Measurements from ENCODE around the gene PEMT.

The PEMT gene

GRCh38 chr17:17503566-17504130 is 87.9 kb downstream of the PEMT start:
- DNase-seq (ENCODE audit: low read depth): no peak

- DNase-seq (ENCODE audit: low read depth): no peak
These were observed 88.6 kb downstream of the PEMT start for GRCh38 chr17:17502741-17503565.

GRCh38 chr17:17500999-17501605 is 90.4 kb downstream of the PEMT start:
- DNase-seq (ENCODE audit: low read depth): no peak

DNA sequence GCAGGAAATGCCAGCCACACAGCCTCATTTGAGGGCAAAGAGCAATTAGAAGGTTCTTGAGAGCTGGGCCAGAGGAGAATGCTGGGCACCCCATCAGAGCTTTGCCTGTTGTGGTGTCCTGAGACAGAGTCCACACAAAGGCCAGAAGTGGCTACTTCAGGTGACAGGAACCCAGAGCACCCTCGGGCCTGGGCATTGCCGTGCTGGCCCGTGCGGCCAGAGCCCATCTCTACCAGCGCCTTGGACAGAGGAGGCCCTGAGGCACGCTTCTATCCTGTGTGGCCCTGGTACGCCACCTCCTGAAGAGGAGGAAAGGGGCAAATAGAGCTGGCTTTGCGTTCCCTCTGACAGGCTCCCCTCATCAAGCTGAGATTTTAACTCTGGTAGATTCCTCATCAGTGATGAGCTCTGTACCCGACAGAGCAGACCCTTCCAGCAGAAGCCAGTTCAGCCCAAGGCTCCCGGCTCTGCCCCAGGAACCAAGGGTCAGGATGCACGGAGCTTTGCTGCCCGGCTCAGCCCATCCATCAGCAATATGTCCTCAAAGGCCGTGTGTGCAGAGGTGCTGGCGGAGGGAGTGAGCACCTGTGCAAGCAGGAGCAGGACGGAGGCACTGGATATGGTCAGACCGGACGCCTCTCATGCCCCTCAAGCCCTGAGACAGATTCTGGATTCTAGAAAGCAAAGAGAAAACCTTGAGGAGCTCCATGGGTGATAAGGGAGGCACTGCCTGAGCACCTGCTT is 91.9 kb downstream of the PEMT start:
- no peak for DNase-seq (ENCODE audit: low read depth)

GRCh38 chr17:17498606-17499301 is 92.8 kb downstream of the PEMT start:
- no peak for DNase-seq (ENCODE audit: low read depth)

DNA sequence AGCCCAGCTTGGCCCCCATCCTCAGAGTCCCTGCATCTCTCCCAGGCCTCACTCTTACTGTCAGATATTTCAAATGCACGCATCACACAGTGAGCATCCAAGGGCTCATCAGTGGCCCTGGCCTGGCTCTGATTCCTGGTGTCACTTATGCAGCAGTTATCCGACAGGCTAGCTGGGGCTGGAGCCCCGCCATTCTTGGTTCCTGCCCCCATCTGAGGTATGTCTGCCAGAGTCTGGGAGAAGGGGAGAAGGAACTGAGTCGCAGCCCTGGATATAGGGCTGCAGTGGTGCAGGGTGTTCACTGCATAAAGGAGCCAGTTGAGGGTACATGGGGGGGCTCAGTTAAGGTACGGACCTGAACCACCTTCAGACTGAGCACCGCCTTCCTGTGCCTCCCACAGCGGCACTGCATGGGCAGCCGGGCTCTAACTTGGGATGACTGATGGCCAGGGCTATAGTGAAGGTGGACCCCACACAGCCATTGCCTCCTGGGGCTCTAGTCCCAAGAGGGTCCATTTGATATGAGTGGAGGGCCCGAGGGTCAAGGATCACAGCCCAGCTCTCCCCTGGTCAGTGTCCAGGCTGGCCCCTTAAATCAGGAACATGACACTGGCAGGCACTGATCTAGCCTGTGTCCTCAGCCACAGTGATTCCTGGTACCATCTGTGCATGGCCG is 93.5 kb downstream of the PEMT start:
- no peak for DNase-seq (ENCODE audit: low read depth)

DNA sequence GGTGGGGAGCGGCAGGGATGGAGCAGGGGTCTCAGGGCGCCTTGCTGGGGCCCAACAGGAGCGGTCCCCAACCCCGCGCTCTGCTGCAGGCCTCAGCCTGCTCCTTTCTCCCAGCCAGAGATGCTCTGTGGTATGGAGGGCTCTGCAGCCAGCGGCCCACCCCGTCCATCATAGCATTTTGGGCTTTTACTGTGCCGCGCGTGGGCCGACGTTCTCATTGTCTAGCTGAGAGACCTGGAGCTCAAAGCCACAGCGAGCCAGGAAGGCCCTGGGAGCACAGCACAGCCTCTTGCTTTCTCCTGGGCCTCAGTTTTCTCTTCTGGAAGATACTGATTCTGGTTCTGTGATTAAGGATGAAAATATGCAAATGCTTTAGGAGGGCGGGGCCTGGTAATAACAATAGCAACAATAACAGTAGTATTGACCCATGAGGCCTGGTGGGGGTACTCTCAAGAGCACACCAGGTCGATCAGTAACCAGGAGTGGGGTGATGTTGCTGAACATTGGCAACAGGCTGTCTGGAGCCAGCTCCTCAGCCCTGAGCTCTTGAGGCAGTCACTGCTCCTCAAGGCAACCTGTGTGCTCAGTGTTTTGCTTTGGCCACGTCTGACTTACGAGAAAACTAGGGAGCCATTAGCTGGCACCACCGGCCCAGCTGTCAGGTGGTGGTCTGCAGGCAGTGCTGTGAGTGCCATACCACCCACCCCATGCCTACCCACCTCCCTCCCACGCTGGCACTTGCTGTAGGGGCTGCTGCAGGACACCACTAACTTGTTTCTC is 94.3 kb downstream of the PEMT start:
- no peak for DNase-seq (ENCODE audit: low read depth)

DNA sequence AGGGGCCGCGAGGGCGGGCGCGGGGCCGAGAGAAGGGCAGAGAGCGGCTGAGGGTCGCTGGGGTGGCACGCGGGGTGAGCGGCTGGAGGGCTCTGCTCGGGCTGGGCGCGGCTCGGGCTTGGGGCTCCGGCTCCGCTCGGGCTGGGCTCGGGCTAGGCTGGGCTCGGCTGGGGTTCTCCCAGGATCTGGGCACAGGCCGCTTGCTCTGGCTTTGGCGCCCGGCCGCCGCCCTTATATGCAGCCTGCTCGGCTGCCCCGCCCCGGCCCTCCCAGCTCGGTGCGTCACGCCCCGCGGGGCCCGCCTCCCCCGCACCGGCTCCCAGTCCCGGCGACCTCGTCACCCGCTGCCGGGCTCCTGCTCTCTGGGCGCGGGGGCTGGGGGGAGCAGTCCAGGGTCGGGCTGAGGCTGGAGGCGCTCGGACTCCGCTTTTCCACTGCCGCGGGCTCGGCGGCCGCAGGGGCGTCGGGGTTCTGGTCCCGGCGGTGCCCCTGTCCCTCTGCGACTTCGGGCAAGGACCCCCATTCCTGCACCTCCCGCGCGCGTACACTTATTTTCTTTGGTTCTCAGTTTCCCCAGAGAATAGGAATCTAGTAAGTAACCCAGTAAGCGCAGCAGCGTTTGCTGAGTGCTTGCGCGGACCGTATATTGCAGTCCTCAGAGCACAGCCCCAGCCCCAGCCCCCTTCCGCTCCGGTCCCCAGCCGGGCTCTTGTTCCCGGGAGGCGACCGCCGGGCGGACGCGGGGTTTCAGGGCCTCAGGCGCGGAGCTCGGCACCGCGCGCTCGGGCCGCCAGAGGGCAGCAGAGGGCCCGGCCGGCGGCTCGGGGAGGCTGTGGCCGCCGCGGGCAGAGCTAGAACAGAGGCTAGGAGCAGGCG is 95.1 kb downstream of the PEMT start, which contains the start of gene RASD1:
Gene RASD1 (minus strand): TSS at position 207 of the 876 bp plus-strand sequence. CDS start 214 bp downstream, outside the sequence.
- DNase-seq (ENCODE audit: low read depth): peak; percentile 49

GRCh38 chr17:17495536-17496188 is 95.8 kb downstream of the PEMT start:
- DNase-seq (ENCODE audit: low read depth): no peak

- DNase-seq (ENCODE audit: low read depth): no peak
These were observed 96.5 kb downstream of the PEMT start for GRCh38 chr17:17494870-17495535.

- DNase-seq (ENCODE audit: low read depth): no peak
These were observed 97.0 kb downstream of the PEMT start for GRCh38 chr17:17494499-17494869.

- DNase-seq (ENCODE audit: low read depth): no peak
These were observed 97.5 kb downstream of the PEMT start for GRCh38 chr17:17493986-17494466.

- no peak for DNase-seq (ENCODE audit: low read depth)
These were observed 98.1 kb downstream of the PEMT start for GRCh38 chr17:17493249-17493985.

- no peak for DNase-seq (ENCODE audit: low read depth)
These were observed 98.9 kb downstream of the PEMT start for GRCh38 chr17:17492571-17492970.

- DNase-seq (ENCODE audit: low read depth): no peak
These were observed 99.4 kb downstream of the PEMT start for GRCh38 chr17:17492085-17492484.

- DNase-seq (ENCODE audit: low read depth): no peak
These were observed 99.9 kb downstream of the PEMT start for GRCh38 chr17:17491546-17491988.

GRCh38 chr17:17491031-17491471 is 100.5 kb downstream of the PEMT start:
- DNase-seq (ENCODE audit: low read depth): no peak
